Kidney capillary endothelial cell (primary cell): ENCODE data around the gene DGKG.

Source experiments
- DNase-seq: peaks from one replicate; pipeline ENCODE4 v3.0.0-alpha.2; 2018; ENCODE audit warnings: low spot score

The DGKG gene

DNA sequence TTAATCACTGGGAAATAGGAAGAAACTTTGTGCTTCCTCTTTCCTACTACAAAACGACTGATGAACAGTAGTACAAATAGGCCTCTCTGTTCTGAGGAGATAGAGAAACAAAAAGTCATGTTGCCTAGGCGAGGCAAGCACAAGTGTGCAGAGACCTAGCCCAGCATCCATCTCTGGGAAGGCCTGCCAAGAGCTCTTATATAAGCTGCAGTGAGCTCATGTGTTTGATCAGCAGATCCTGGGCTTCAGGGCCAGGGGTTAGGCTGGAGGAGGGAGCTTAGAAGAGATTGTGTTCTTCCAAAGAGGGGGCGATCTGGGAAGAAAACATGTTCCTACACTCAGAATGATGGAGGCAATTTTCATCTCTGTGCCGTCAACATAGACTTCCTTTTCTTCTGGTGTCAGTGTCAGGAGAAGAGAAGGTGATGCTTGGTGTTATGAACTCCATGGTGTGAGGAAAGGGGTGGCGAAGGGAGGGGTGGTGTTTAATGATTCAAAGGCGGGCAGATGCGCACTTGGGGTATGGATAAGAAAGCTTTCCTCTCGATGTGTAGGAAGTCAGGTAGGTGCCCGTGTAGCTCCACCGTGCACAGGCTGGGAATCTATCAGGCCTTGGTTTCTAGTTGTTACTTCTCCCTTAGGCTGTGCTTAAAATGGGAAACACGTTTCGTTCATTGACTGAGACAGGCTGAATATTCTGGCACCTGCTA is 223.6 kb downstream of the DGKG start:
- DNase-seq, result no peak

DNA sequence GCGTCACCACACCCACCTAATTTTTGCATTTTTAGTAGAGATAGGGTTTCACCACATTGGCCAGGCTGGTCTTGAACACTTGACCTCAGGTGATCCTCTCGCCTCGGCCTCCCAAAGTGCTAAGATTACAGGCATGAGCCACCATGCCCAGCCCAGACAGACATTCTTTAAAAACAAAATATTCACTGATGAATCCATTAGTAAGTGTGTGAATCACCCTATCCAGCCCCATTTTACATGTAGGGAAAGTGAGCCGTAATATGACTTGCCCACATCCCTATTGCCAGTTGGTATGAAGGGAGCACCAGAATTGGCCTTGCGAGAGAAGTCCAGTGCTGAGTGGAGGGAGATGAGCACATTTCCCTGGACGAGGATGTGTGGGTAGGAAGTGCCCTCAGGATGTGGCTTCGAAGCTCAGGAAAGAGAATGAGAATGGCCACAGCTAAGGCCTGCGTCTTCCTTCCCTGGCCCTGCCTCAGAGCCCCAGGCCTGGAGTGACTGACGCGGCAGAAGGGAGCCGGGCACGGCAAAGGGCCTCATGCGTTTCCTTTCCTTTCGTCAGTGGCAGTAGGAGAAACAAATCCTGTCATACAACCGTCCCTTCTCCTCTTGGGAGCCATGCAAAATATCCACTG is 224.9 kb downstream of the DGKG start:
- DNase-seq, result peak; percentile 32

GRCh38 chr3:186133980-186134379 is 228.1 kb downstream of the DGKG start:
- no peak for DNase-seq

DNA sequence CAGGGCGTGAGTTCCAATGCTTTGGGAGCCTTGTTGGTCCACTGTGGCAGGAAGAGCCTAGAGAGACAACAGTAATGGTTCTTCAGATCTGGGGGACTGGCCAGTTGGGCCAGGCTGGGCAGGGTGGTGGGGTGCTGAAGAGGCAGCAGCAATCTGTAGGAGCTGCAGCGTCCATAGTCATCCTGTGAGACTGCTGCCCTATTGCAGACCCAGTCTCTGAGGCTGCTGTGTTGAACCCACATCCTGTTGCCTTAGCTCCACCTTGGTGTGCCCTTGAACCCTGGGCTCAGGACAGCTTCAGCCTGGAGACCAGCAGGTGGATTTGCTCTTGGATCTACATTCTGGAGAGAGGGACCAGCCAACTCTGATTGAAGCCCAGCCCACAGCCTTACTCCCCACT is 229.5 kb downstream of the DGKG start:
- DNase-seq, result no peak

- DNase-seq, result no peak
Observed at GRCh38 chr3:186129206-186129605, 232.8 kb downstream of the DGKG start.

- DNase-seq, result no peak
Observed at GRCh38 chr3:186128158-186128557, 233.9 kb downstream of the DGKG start.

DNA sequence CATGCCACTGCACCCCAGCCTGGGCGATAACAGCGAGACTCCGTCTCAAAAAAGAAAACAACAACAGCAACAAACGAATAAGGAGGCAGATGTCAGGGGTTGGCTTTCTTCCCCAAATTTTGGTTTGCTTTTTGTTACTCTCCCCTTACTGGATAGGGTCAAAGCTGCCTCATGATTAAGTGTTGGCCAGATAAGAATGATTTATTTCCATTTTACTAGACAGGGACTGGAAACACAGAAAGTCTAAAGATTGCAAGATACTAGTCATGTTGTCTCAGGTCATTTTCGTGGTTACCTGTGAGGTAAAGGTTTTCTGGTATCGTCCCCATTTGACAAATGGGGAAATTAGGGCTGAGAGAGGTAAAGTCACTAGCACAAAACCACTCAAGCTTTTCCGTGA is 234.6 kb downstream of the DGKG start:
- DNase-seq, result no peak

- DNase-seq, result no peak
Observed at GRCh38 chr3:186125118-186125517, 236.9 kb downstream of the DGKG start.

DNA sequence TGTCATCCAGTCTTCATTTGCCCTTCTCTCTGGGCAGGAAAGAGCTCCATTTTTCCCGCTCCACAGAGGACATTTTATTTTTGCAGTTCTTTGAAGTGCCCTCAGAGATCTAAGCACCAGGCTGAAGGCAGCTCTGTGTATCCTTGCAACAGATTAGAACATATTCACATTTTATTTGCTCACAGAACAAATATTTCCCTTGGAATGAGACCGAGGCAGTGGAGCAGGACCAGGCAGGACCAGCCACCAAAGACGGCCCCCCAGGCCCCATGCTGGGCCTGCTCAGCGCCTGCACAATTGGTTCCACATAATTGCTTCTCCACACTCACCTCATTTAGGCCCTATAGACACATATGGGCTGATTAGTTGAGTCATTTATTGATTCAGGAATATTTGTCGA is 237.4 kb downstream of the DGKG start:
- DNase-seq, result no peak

- no peak for DNase-seq
Observed at GRCh38 chr3:186123012-186123411, 239.0 kb downstream of the DGKG start.

GRCh38 chr3:186121968-186122367 is 240.1 kb downstream of the DGKG start:
- DNase-seq, result no peak

DNA sequence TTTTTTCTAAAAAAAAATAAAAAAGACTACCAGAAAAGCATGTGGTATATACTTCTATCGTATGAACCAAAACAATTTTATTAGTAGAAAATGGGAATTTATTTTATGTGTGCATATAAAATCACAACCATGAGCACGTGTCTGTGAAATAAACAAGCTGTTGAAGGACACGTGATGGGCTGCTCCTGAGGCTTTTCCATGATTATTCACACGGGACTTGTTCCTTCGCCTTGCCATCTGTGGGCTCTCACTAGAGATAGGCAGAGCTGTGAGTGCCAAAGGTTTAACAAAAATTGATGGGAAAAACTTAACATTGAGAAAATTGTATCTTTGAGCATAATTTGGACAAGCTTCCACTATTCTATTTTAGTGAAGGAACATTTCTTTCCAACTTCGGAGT is 240.8 kb downstream of the DGKG start:
- DNase-seq, result no peak

DNA sequence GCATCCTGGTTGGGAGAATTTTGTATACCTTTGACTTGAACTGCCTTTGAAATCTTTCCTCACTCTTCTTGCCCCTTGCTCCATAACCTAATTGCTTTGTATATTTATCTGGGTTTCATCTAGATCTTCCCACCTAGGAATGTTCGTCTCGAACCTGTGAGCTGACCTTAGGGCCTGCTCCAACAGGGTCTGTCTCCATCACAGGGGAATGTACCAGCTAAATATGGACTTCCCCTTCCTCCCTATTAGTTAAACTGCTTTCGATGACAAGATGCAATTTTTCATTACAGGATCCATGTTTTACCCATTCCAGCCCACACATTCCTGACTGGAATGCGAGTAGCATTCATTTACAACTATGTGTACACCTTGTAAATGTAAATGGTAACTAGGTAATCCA is 242.5 kb downstream of the DGKG start:
- no peak for DNase-seq

DNA sequence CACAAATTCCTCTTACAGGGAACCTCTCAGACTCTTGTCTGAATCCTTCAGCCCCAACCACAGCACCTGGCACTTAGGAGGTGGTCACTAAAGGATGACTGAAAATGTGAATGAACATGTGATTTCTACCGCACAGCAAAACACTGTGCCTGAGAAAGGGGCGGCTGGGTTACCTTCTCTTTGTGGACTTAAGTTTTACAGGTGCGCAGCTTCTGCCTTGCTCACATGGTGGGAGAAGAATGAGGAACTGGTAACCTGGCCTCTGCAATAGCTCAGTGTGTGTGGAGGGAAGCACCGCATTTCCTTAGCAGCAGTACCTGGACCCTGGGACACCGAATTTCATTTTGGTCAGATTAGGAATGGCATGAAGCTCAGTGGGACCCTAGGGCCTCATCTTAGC is 243.3 kb downstream of the DGKG start:
- DNase-seq, result no peak

- no peak for DNase-seq
Observed at GRCh38 chr3:186117521-186118134, 244.4 kb downstream of the DGKG start.

DNA sequence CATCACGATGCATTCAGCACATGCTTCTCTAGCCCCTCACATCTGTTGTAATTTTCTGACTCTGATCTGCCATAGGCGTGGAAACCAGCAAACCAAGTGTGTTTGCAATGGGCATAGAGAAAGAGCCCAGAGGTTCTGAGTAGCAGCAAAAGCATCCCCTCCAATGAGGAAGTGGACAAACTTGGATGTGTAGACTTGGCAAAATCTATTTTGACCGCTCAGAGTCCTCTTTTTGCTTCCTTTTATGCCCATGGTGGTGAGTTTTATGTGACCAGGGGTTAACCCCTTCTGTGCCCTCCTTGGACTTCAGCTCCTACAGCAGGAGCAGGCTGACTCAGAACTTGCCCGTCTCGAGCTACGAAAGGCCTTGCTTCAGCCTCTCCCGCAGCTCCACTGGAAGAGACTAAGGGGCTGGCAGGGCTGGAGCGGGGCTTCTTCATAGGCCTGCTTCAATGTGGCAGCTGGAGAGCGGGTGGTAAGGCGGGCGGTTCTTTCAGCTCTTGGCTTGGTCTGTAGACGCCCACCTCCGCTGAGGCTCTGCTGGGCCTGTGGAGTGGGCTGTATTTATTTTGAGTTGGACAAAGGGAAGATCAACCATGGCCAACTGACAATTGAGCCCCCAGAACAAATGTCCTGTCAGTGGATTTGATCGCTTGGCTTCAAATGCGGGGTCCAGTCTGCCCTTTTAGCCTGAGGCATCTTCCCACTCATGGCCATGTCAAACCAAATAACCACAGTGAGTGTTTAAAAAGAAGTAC is 246.6 kb downstream of the DGKG start:
- DNase-seq, result no peak

DNA sequence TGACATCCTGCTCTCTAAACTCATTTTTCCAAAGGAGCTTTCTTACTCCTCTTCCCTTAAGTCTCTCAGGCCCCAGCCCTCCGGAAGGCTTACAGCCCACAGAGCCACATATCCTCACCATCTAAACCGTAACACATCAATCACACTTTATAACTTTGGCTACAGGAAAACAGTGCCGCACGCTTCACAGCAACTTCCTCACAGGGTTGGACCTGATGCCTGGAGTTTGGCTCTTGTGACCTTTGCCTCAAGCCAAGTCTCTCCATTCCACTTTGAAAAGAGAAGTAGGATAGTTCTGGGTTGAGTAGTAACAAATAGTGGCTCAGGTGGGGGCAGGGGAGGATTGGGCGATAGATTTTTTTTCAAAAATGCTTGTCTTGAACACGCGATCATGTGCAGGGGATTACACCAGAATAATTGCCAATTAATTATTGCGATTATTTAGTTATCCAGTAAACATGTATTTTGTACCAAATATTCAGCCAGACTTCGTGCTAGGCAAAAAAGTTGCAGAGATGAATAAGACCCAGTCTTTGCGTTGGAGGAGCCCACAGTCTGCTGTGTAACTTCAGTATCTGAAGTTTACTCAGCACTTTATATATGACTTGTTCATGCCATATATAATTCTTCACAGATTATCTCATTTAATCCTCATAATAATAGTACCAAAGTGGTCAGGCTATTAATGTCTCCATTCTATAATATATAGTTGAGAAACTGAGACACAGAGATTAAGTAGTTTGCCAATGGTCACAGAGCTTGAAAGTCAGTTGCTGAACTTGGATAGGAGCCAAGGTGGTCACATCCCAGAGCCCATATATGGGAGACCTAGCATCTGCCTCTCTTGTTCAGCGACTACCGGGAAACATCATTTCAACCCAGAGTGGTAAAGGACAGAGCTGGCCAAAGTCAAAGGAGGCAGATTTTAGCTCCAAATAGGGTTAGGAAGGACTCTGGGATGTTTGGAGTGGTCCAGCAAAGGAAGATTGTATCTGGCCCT is 250.8 kb downstream of the DGKG start:
- DNase-seq, result no peak

GRCh38 chr3:186109897-186110803 is 251.9 kb downstream of the DGKG start:
- peak; percentile 36 for DNase-seq

DNA sequence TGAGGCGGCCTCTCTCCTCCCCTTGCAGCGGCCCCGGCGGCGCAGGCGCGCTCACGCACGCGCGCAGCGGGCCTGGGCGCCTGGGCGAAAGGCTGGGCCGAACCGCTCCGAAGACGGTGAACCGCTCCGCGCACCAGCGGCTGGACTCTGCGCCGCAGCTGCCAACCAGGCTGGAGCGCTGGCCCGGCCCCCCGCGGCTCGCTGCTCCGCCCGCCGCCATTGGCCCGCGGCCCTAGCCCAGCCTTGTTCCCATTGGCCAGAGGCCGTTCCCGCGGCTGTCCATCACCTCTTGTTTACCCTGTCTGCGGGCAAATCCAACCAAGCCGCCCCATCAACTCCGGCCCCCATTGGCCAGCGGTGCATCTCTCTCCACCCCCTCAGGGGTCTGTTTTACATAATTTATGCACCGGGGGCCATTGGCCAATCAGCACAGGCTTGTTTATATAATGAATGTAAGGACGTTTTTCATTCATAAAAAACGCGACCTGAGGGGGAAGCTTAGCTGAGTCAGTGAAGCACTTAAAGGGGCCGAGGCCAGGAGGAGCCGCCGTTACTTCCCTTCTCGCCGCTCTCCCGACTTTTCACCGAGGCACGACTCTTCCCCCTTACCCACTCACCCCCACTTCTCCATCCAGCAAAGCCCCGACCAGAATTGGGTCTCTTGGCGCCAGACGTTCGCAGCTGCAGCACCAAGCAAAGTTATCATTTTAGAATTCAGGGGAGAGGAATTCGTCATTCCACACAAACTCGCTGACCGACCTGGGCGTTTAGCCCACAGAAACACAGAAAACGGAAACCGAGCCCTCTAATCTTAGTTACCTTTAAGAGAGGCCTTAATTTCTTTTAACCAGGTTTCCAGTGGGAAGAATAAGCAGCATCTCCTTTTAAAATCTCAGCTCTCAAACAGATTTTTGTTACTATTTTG is 252.8 kb downstream of the DGKG start, which contains the start of gene ETV5:
Gene ETV5, minus strand, starts transcription at position 149 of the 925 bp plus-strand sequence. CDS start 3,221 bp downstream, outside the sequence.
- peak; percentile 97 for DNase-seq
